ENCODE results near the gene BRD3OS. TPM values are rescaled to one million over a fixed set of nuclear protein-coding genes. Genes with fewer than 3 reads are reported as not detected.

Gene BRD3OS
- total and polyA plus RNA-seq, 2 of the 4 experiments (the other 2 are of a cell fraction): 15.8 to 20.7 TPM

GRCh38 chr9:134011401-134011800 is 13.9 kb upstream of the BRD3OS start:
- H3K4ac ChIP-seq (ENCODE audit: low read depth, low read length): no peak overlapping the region
- no peaks in the 10 kb centered on the region for H3K36me3 ChIP-seq (ENCODE audit: control insufficient read depth, insufficient read depth, low read length)
- no peaks in the 10 kb centered on the region; the same call in 1 of the 2 replicates for H3K4me1 ChIP-seq (ENCODE audit: control insufficient read depth, insufficient read depth, low read length)
- no peak overlapping the region for H4K5ac ChIP-seq (ENCODE audit: low read depth, low read length)
- peaks cover 5% of the 10 kb centered on the region; the same call in 1 of the 2 replicates for H3K27me3 ChIP-seq (ENCODE audit: control insufficient read depth, insufficient read depth, low read length)
- no peak overlapping the region for H3K18ac ChIP-seq (ENCODE audit: low read depth, low read length)
- H2AFZ ChIP-seq (replicated peaks; ENCODE audit: low read length, poor library complexity): no peak overlapping the region
- no peak overlapping the region for H3K56ac ChIP-seq (ENCODE audit: extremely low read depth, insufficient read depth, low read length)
- H3K27ac ChIP-seq (ENCODE audit: insufficient read depth, low read length): no peak overlapping the region
- DNase-seq: no peak
- no peaks in the 10 kb centered on the region for H4K20me1 ChIP-seq (ENCODE audit: insufficient read depth, low read length)
- H3K9ac ChIP-seq (ENCODE audit: low read depth, low read length): no peak overlapping the region
- ATAC-seq (ENCODE audit: low read depth): no peak
- no peak overlapping the region for H4K91ac ChIP-seq (ENCODE audit: insufficient read depth, low read depth, low read length)
- H2AK9ac ChIP-seq (replicated peaks; ENCODE audit: low read depth, low read length, poor library complexity): no peak overlapping the region
- H2BK20ac ChIP-seq (ENCODE audit: low read depth, low read length): no peak overlapping the region
- H3K4me2 ChIP-seq (ENCODE audit: low read depth, low read length): no peak overlapping the region
- no peak overlapping the region for H3K4me3 ChIP-seq (ENCODE audit: insufficient read depth, low read depth, low read length)
- H4K8ac ChIP-seq (ENCODE audit: low read depth in 2 of 2, low read length in 2 of 2): no peak overlapping the region
- H3K79me1 ChIP-seq (ENCODE audit: low read depth in 1 of 2, low read length in 2 of 2): no peaks in the 10 kb centered on the region
- BruUV-seq (replicated peaks): no TSS peak
- no peak overlapping the region for H2BK15ac ChIP-seq (ENCODE audit: low read depth, low read length)
- no peak for TF ChIP-seq USF2 (IDR thresholded peaks at IDR 0.05; ENCODE audit: low read depth, low read length)
- TF ChIP-seq FOS (IDR thresholded peaks at IDR 0.05; ENCODE audit: low read depth, low read length): no peak
- TF ChIP-seq POLR2A (IDR thresholded peaks at IDR 0.05; ENCODE audit: low read depth, low read length): no peak
- no peak for TF ChIP-seq MAZ (IDR thresholded peaks at IDR 0.05; ENCODE audit: borderline replicate concordance, low read depth, low read length)
- no peak for TF ChIP-seq CEBPB (IDR thresholded peaks at IDR 0.05; ENCODE audit: low read depth, low read length)
- TF ChIP-seq BHLHE40 (IDR thresholded peaks at IDR 0.05; ENCODE audit: low read depth, low read length): no peak
- ChIA-PET POLR2A (ENCODE audit: unreplicated experiment) (no interaction called here), CTCF (interaction anchor here (1.5 kb wide), 1 partner anchor 229 kb away, joined by 3 read pairs; no protein-coding TSS in a partner anchor)
- no peak overlapping the region for H2BK5ac ChIP-seq (ENCODE audit: low read depth, low read length, poor library complexity, severe bottlenecking)
- no peak overlapping the region for H3K23ac ChIP-seq (ENCODE audit: low read depth, low read length)
- WGBS, 2 experiments (ENCODE audit: extremely low coverage in 2 of 2, insufficient read length in 1 of 2): no CpG with 5 or more reads among the region's 6 CpGs
- H2AK5ac ChIP-seq (ENCODE audit: low read depth, low read length): no peak overlapping the region
- no peak overlapping the region for H3K14ac ChIP-seq (replicated peaks; ENCODE audit: low read depth, low read length)
- in situ Hi-C loops (cut with MboI; ENCODE audit: low sequenced_read_pairs): no loop called here
- intact Hi-C loops (cut with micrococcal nuclease): no loop called here
- no peak overlapping the region for H2BK120ac ChIP-seq (ENCODE audit: low read depth, low read length)
- H3K9me3 ChIP-seq (ENCODE audit: control insufficient read depth, insufficient read depth, low read length): peaks cover 7% of the 10 kb centered on the region
- dilution Hi-C loops (cut with HindIII; ENCODE audit: low sequenced_read_pairs, unreplicated experiment): loop anchor here (25.0 kb wide), 1 partner anchor 224 kb away; no protein-coding TSS in a partner anchor
- no peaks in the 10 kb centered on the region; the same call in 1 of the 2 replicates for H3K9me1 ChIP-seq (ENCODE audit: insufficient read depth, low read length)
